ENCODE results near the gene MANBA.

MANBA gene

GRCh38 chr4:102707150-102707549, 53.6 kb downstream of the MANBA start:
- no peak for DNase-seq (ENCODE audit: insufficient read length, low spot score)
- no peak for TF ChIP-seq PAX5 (IDR thresholded peaks at IDR 0.05; ENCODE audit: insufficient read depth, low read length, severe bottlenecking)
- TF ChIP-seq POU2F2 (IDR thresholded peaks at IDR 0.05; ENCODE audit: low read depth, low read length), result no peak
- FAIRE-seq, result no peak

DNA sequence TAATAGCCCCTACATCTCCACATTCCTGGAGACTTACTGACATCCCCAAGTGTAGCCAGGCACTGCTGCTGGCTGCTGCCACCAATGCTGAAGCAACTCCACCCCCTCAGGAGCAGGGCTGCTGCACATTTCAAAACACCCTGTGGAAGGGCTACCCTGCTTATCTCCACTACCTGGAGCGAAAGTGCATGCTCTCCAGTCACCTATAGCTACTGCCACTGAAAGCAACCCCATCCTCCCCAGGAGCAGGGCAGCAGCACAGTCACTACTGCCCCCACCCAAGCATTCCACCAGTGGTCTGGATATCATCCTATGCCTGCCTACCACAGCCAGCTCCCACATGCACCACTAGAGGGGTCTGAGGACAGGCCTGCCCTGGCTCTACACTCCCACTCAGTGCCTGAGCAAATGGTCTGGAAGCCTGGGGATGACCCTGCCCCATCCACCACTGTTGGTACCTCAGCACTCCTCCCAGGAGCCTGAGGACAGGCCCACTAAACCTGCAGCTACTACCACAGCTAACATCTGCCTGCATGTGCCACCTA, 55.3 kb downstream of the MANBA start:
- FAIRE-seq, result no peak

GRCh38 chr4:102696758-102697157, 64.0 kb downstream of the MANBA start:
- no peak for FAIRE-seq
- TF ChIP-seq PAX5 (IDR thresholded peaks at IDR 0.05; ENCODE audit: insufficient read depth, low read length, severe bottlenecking) (no peak), POU2F2 (IDR thresholded peaks at IDR 0.05; ENCODE audit: low read depth, low read length) (no peak), SPI1 (IDR thresholded peaks at IDR 0.05; ENCODE audit: low read depth, low read length) (no peak), POLR2A (IDR thresholded peaks at IDR 0.05; ENCODE audit: low read depth, low read length) (no peak), POLR2AphosphoS5 (IDR thresholded peaks at IDR 0.05; ENCODE audit: low read depth, low read length) (no peak), TAF1 (IDR thresholded peaks at IDR 0.05; ENCODE audit: low read depth, low read length) (no peak)

More for the DNA sequence above, 55.3 kb downstream of the MANBA start:
- TF ChIP-seq POLR2A (IDR thresholded peaks at IDR 0.05; ENCODE audit: low read depth, low read length) (no peak), SPI1 (IDR thresholded peaks at IDR 0.05; ENCODE audit: low read depth, low read length) (no peak), POU2F2 (IDR thresholded peaks at IDR 0.05; ENCODE audit: low read depth, low read length) (no peak), TAF1 (IDR thresholded peaks at IDR 0.05; ENCODE audit: low read depth, low read length) (no peak), POLR2AphosphoS5 (IDR thresholded peaks at IDR 0.05; ENCODE audit: low read depth, low read length) (no peak), PAX5 (IDR thresholded peaks at IDR 0.05; ENCODE audit: insufficient read depth, low read length, severe bottlenecking) (no peak)
- no peak for DNase-seq (ENCODE audit: insufficient read length, low spot score)

DNA sequence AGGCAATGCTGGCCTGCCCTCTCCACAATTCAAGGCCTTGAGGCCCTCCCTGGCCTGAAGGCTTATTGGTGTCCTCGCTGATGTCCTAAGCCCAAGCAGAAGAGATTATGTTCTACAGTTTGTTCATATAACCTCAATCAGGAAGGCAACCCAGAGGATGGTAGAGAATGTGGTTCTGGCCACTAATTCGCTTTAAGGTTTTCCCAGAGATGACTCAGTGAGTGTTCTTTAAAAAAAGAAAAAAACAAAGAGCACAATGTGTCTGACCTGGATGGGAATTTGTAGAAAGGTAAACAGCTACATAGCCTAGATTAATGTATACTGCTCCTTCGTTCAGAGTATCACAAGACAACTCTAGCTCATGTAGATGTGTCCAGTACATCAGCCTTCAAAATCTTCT, 66.0 kb downstream of the MANBA start:
- no peak for TF ChIP-seq SPI1 (IDR thresholded peaks at IDR 0.05; ENCODE audit: low read depth, low read length)
- no peak for FAIRE-seq

More at GRCh38 chr4:102696758-102697157, 64.0 kb downstream of the MANBA start:
- DNase-seq (ENCODE audit: insufficient read length, low spot score), result no peak

GRCh38 chr4:102693861-102694260, 66.9 kb downstream of the MANBA start:
- TF ChIP-seq TAF1 (IDR thresholded peaks at IDR 0.05; ENCODE audit: low read depth, low read length), result no peak
- TF ChIP-seq PAX5 (IDR thresholded peaks at IDR 0.05; ENCODE audit: insufficient read depth, low read length, severe bottlenecking), result no peak
- no peak for TF ChIP-seq SPI1 (IDR thresholded peaks at IDR 0.05; ENCODE audit: low read depth, low read length)
- TF ChIP-seq POLR2A (IDR thresholded peaks at IDR 0.05; ENCODE audit: low read depth, low read length), result no peak
- TF ChIP-seq POLR2AphosphoS5 (IDR thresholded peaks at IDR 0.05; ENCODE audit: low read depth, low read length), result no peak
- no peak for TF ChIP-seq POU2F2 (IDR thresholded peaks at IDR 0.05; ENCODE audit: low read depth, low read length)
- FAIRE-seq, result no peak

More for the DNA sequence above, 66.0 kb downstream of the MANBA start:
- DNase-seq (ENCODE audit: insufficient read length, low spot score), result no peak

GRCh38 chr4:102693262-102693850, 67.4 kb downstream of the MANBA start:
- TF ChIP-seq PAX5 (IDR thresholded peaks at IDR 0.05; ENCODE audit: insufficient read depth, low read length, severe bottlenecking) (no peak), POU2F2 (IDR thresholded peaks at IDR 0.05; ENCODE audit: low read depth, low read length) (no peak), TAF1 (IDR thresholded peaks at IDR 0.05; ENCODE audit: low read depth, low read length) (no peak), POLR2AphosphoS5 (IDR thresholded peaks at IDR 0.05; ENCODE audit: low read depth, low read length) (no peak), POLR2A (IDR thresholded peaks at IDR 0.05; ENCODE audit: low read depth, low read length) (no peak), SPI1 (IDR thresholded peaks at IDR 0.05; ENCODE audit: low read depth, low read length) (no peak)
- DNase-seq (ENCODE audit: insufficient read length, low spot score) (no peak), FAIRE-seq (no peak)

More at GRCh38 chr4:102693861-102694260, 66.9 kb downstream of the MANBA start:
- DNase-seq (ENCODE audit: insufficient read length, low spot score), result no peak

DNA sequence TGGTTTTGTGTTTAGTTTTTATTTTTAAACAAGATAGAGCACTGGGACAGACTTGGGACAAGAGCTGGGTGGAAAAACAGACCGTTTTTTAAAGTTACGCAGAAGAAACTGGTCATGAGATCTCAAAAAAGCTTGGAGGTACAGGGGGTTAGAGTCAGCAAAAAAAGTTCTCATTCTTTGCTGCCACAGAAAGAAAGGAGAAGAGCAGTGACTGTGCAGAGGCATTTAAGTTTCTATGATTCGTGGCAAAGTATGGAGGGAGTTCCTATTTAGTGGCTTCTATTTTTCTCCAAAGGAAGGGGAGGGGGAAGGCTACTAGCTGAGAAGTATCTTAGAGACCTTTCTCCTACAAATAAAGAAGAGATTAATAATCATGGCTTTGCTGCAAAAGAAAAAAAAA, 68.3 kb downstream of the MANBA start:
- TF ChIP-seq POLR2A (IDR thresholded peaks at IDR 0.05; ENCODE audit: low read depth, low read length), result no peak
- TF ChIP-seq POU2F2 (IDR thresholded peaks at IDR 0.05; ENCODE audit: low read depth, low read length), result no peak
- TF ChIP-seq TAF1 (IDR thresholded peaks at IDR 0.05; ENCODE audit: low read depth, low read length), result no peak
- TF ChIP-seq SPI1 (IDR thresholded peaks at IDR 0.05; ENCODE audit: low read depth, low read length), result no peak
- no peak for TF ChIP-seq POLR2AphosphoS5 (IDR thresholded peaks at IDR 0.05; ENCODE audit: low read depth, low read length)
- no peak for TF ChIP-seq PAX5 (IDR thresholded peaks at IDR 0.05; ENCODE audit: insufficient read depth, low read length, severe bottlenecking)
- FAIRE-seq (no peak), DNase-seq (ENCODE audit: insufficient read length, low spot score) (no peak)

DNA sequence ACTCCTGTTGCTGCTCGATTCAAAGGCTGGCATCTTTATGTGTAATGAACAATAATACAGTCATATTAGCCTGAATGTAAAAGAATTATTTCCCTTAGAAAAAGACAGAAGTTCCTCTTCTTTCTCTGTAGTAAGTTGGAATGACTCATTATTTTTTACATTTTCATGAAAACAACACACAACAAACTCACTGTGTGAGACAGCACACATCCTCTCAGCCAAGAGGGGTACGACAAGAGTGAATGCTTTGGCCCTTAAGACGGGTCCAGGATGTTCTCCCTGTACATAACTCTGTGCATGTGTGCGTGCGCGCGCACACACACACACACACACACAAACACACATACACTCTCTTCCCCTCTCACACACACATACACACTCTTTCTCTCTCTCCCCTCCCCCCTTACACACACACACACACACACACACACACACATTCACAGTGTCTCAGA, 72.8 kb downstream of the MANBA start:
- DNase-seq (ENCODE audit: insufficient read length, low spot score) (no peak), FAIRE-seq (peak; percentile 96)
- 0 out of 2 replicates have a peak, but pooled peaks have one; percentile 0 for TF ChIP-seq SPI1 (IDR thresholded peaks at IDR 0.05; ENCODE audit: low read depth, low read length)
- no peak for TF ChIP-seq PAX5 (IDR thresholded peaks at IDR 0.05; ENCODE audit: insufficient read depth, low read length, severe bottlenecking)

- FAIRE-seq, result no peak
- TF ChIP-seq SPI1 (IDR thresholded peaks at IDR 0.05; ENCODE audit: low read depth, low read length), result peak; percentile 97
- 0 out of 2 replicates have a peak, but pooled peaks have one; percentile 16 for TF ChIP-seq POLR2AphosphoS5 (IDR thresholded peaks at IDR 0.05; ENCODE audit: low read depth, low read length)
- no peak for TF ChIP-seq POU2F2 (IDR thresholded peaks at IDR 0.05; ENCODE audit: low read depth, low read length)
- TF ChIP-seq TAF1 (IDR thresholded peaks at IDR 0.05; ENCODE audit: low read depth, low read length), result no peak
- TF ChIP-seq POLR2A (IDR thresholded peaks at IDR 0.05; ENCODE audit: low read depth, low read length), result no peak
- TF ChIP-seq PAX5 (IDR thresholded peaks at IDR 0.05; ENCODE audit: insufficient read depth, low read length, severe bottlenecking), result no peak
- no peak for DNase-seq (ENCODE audit: insufficient read length, low spot score)
Measured at GRCh38 chr4:102687373-102687981, 73.3 kb downstream of the MANBA start.

GRCh38 chr4:102685768-102686167, 75.0 kb downstream of the MANBA start:
- DNase-seq (ENCODE audit: insufficient read length, low spot score) (no peak), FAIRE-seq (peak; percentile 64)
- TF ChIP-seq PAX5 (IDR thresholded peaks at IDR 0.05; ENCODE audit: insufficient read depth, low read length, severe bottlenecking) (no peak), POLR2A (IDR thresholded peaks at IDR 0.05; ENCODE audit: low read depth, low read length) (no peak), SPI1 (IDR thresholded peaks at IDR 0.05; ENCODE audit: low read depth, low read length) (no peak), TAF1 (IDR thresholded peaks at IDR 0.05; ENCODE audit: low read depth, low read length) (no peak), POU2F2 (IDR thresholded peaks at IDR 0.05; ENCODE audit: low read depth, low read length) (no peak), POLR2AphosphoS5 (IDR thresholded peaks at IDR 0.05; ENCODE audit: low read depth, low read length) (no peak)
